IMR-90 (cell line): ENCODE measurements around the gene TENM3. TPM values are rescaled to one million over a fixed set of nuclear protein-coding genes. Genes with fewer than 3 reads are reported as not detected.

ENCODE experiments used
- ATAC-seq: fragments of 200-7000 bp; cut with Tn5 transposase; 2 replicates; pipeline ENCODE4 v1.9.1; 2020; ENCODE audit warnings: low read depth, mild to moderate bottlenecking, moderate library complexity
- BruUV-seq: library from RNA; stranded (reverse); fragments of 400-500 nt; replicated peaks from 2 replicates; lab custom pipeline; 2021; lab: Mats Ljungman, UMichigan
- CTCF ChIA-PET: fragments of 300-600 bp; formaldehyde crosslinking; extraction: SDS; loops from one replicate; lab custom pipeline; 2021; ENCODE audit warnings: antibody characterized with exemption; lab: Yijun Ruan, JAX
- POLR2A ChIA-PET: fragments of 300-600 bp; sonication (Branson Sonifier 250); formaldehyde crosslinking; loops from one replicate; lab custom pipeline; 2022; ENCODE audit warnings: antibody characterized with exemption; ENCODE audit not compliant: unreplicated experiment; lab: Charles Lee
- DNase-seq: peaks from one replicate; pipeline ENCODE4 v3.0.0; 2013
- H2AFZ ChIP-seq: replicated peaks from 2 replicates; pipeline ENCODE3; 2013; ENCODE audit warnings: low read length, mild to moderate bottlenecking; ENCODE audit not compliant: poor library complexity
- H2AK5ac ChIP-seq: 2 replicates; pipeline ENCODE4 v1.6.1; 2013; ENCODE audit warnings: low read depth, low read length, inconsistent platforms
- H2AK9ac ChIP-seq: replicated peaks from 2 replicates; pipeline ENCODE3; 2013; ENCODE audit warnings: mild to moderate bottlenecking, low read depth, low read length, moderate library complexity; ENCODE audit not compliant: poor library complexity
- H2BK120ac ChIP-seq: 2 replicates; pipeline ENCODE4 v1.6.1; 2013; ENCODE audit warnings: low read depth, low read length, inconsistent platforms
- H2BK15ac ChIP-seq: 3 replicates; pipeline ENCODE4 v1.6.1; 2013; ENCODE audit warnings: low read depth, low read length, inconsistent platforms
- H2BK20ac ChIP-seq: 2 replicates; pipeline ENCODE4 v1.6.1; 2013; ENCODE audit warnings: low read depth, mild to moderate bottlenecking, inconsistent platforms, low read length, moderate library complexity
- H2BK5ac ChIP-seq: 2 replicates; pipeline ENCODE4 v1.6.1; 2013; ENCODE audit warnings: mild to moderate bottlenecking, low read depth, low read length, inconsistent platforms; ENCODE audit not compliant: poor library complexity, severe bottlenecking
- H3K14ac ChIP-seq: replicated peaks from 2 replicates; pipeline ENCODE4 v1.6.1; 2013; ENCODE audit warnings: low read depth, low read length, inconsistent platforms
- H3K18ac ChIP-seq: 2 replicates; pipeline ENCODE4 v1.6.1; 2013; ENCODE audit warnings: low read depth, low read length, control low read depth
- H3K23ac ChIP-seq: 2 replicates; pipeline ENCODE4 v1.6.1; 2013; ENCODE audit warnings: low read depth, low read length, inconsistent platforms
- H3K27ac ChIP-seq: 2 replicates; pipeline ENCODE4 v1.5.1; 2013; ENCODE audit warnings: mild to moderate bottlenecking, control low read depth, low read length; ENCODE audit not compliant: insufficient read depth
- H3K27me3 ChIP-seq: 2 replicates; pipeline ENCODE4 v1.6.1; 2013; ENCODE audit warnings: low read length; ENCODE audit not compliant: control insufficient read depth, insufficient read depth
- H3K36me3 ChIP-seq: 2 replicates; pipeline ENCODE4 v1.6.1; 2013; ENCODE audit warnings: low read length, mixed read lengths; ENCODE audit not compliant: control insufficient read depth, insufficient read depth
- H3K4ac ChIP-seq: 2 replicates; pipeline ENCODE4 v1.6.1; 2013; ENCODE audit warnings: low read depth, low read length, inconsistent platforms
- H3K4me1 ChIP-seq: 2 replicates; pipeline ENCODE4 v1.6.1; 2013; ENCODE audit warnings: low read length, mixed read lengths; ENCODE audit not compliant: control insufficient read depth, insufficient read depth
- H3K4me2 ChIP-seq: 2 replicates; pipeline ENCODE4 v1.6.1; 2013; ENCODE audit warnings: low read depth, mild to moderate bottlenecking, control low read depth, low read length, moderate library complexity
- H3K4me3 ChIP-seq: 2 replicates; pipeline ENCODE4 v1.5.1; 2013; ENCODE audit warnings: low read depth, mild to moderate bottlenecking, control low read depth, low read length, moderate library complexity; ENCODE audit not compliant: insufficient read depth
- H3K56ac ChIP-seq: 2 replicates; pipeline ENCODE4 v1.6.1; 2013; ENCODE audit warnings: low read length, inconsistent platforms; ENCODE audit not compliant: insufficient read depth; ENCODE audit errors: extremely low read depth
- H3K79me1 ChIP-seq, 2 experiments: 2 replicates each; pipeline ENCODE4 v1.6.1; 2013; ENCODE audit warnings: low read length in 2 of 2, inconsistent platforms in 1 of 2, low read depth in 1 of 2
- H3K9ac ChIP-seq: 2 replicates; pipeline ENCODE4 v1.6.1; 2013; ENCODE audit warnings: low read depth, low read length, control low read depth
- H3K9me1 ChIP-seq: 2 replicates; pipeline ENCODE4 v1.6.1; 2013; ENCODE audit warnings: low read length, inconsistent platforms; ENCODE audit not compliant: insufficient read depth
- H3K9me3 ChIP-seq: 2 replicates; pipeline ENCODE4 v1.6.1; 2013; ENCODE audit warnings: low read length; ENCODE audit not compliant: control insufficient read depth, insufficient read depth
- H4K20me1 ChIP-seq: 2 replicates; pipeline ENCODE4 v1.6.1; 2013; ENCODE audit warnings: low read length, inconsistent platforms; ENCODE audit not compliant: insufficient read depth
- H4K5ac ChIP-seq: 2 replicates; pipeline ENCODE4 v1.6.1; 2013; ENCODE audit warnings: mild to moderate bottlenecking, low read depth, low read length, control low read depth
- H4K8ac ChIP-seq, 2 experiments: 2 replicates each; pipeline ENCODE4 v1.6.1; 2013; ENCODE audit warnings: low read depth in 2 of 2, low read length in 2 of 2, control low read depth in 1 of 2, inconsistent platforms in 1 of 2
- H4K91ac ChIP-seq: 2 replicates; pipeline ENCODE4 v1.6.1; 2013; ENCODE audit warnings: low read depth, low read length, inconsistent platforms; ENCODE audit not compliant: insufficient read depth
- BHLHE40 ChIP-seq: fragments of 150-350 bp; IDR thresholded peaks from 2 replicates; pipeline ENCODE4 v1.6.1; 2016; ENCODE audit warnings: mild to moderate bottlenecking, low read depth, low read length
- CEBPB ChIP-seq: IDR thresholded peaks from 2 replicates; pipeline ENCODE4 v1.6.1; 2012; ENCODE audit warnings: low read depth, low read length, improper control_type of control experiment
- CTCF ChIP-seq: conservative IDR thresholded peaks from 2 replicates; pipeline ENCODE4 v1.5.1; 2012; ENCODE audit warnings: mild to moderate bottlenecking, low read depth, low read length, improper control_type of control experiment
- MAZ ChIP-seq: IDR thresholded peaks from 2 replicates; pipeline ENCODE4 v1.6.1; 2012; ENCODE audit warnings: low read depth, mild to moderate bottlenecking, low read length, improper control_type of control experiment, moderate library complexity, borderline replicate concordance
- NFE2L2 ChIP-seq: fragments of 150-350 bp; IDR thresholded peaks from 2 replicates; pipeline ENCODE4 v1.6.1; 2016; ENCODE audit warnings: low read depth, mild to moderate bottlenecking, low read length
- RAD21 ChIP-seq: IDR thresholded peaks from 2 replicates; pipeline ENCODE4 v1.6.1; 2012; ENCODE audit warnings: low read length, improper control_type of control experiment
- RFX5 ChIP-seq: IDR thresholded peaks from 2 replicates; pipeline ENCODE4 v1.8.0; 2012; ENCODE audit warnings: low read depth, mild to moderate bottlenecking, low read length, moderate library complexity
- WGBS, 2 experiments: methylation state at CpG; one replicate each; pipeline versions ENCODE4 v1.1.5 to v1.1.7; 2013; ENCODE audit warnings: missing lambda C conversion rate in 2 of 2; ENCODE audit not compliant: insufficient read length in 1 of 2; ENCODE audit errors: extremely low coverage in 2 of 2; 5-methylcytosine and 5-hydroxymethylcytosine counted together
- dilution Hi-C: fragments of 300-500 bp; cut with HindIII; formaldehyde crosslinking; loops from one replicate; pipeline ENCODE4 v1.14.3; 2018; ENCODE audit warnings: low sequenced_read_pairs; ENCODE audit not compliant: unreplicated experiment
- in situ Hi-C: fragments of 300-500 bp; cut with MboI; formaldehyde crosslinking; loops from 3 replicates; pipeline ENCODE4 v1.14.3; 2019; ENCODE audit warnings: low sequenced_read_pairs, inconsistent platforms, mixed read lengths
- intact Hi-C: fragments of 100-400 bp; cut with micrococcal nuclease; formaldehyde crosslinking; loops from 2 replicates; pipeline ENCODE4 v1.10.0; 2022
- polyA plus RNA-seq, 3 experiments: library from polyadenylated mRNA; depleted of rRNA; stranded (reverse); fragments of >200 nt; gene quantifications; 2 replicates each; pipeline ENCODE4 v1.2.3, GENCODE V29; 2012; ENCODE audit warnings: low replicate concordance in 1 of 3
- total RNA-seq: library from RNA; depleted of rRNA; stranded (reverse); fragments of >200 nt; gene quantifications from 2 replicates; pipeline ENCODE4 v1.2.3, GENCODE V29; 2012
- TF ChIP-seq, protein P1 (sequence below): fragments of 150-350 bp; IDR thresholded peaks from 2 replicates; pipeline ENCODE4 v1.6.1; 2017; ENCODE audit warnings: mild to moderate bottlenecking, antibody characterized with exemption, low read length, low read depth

Gene TENM3
- total and polyA plus RNA-seq, 2 of the 4 experiments (the other 2 are of a cell fraction): 29.9 to 173 TPM

- Histone ChIP-seq H2BK15ac (no peak overlapping the region), H3K9ac (no peak overlapping the region), H3K14ac (no peak overlapping the region), H2AFZ (no peak overlapping the region), H3K23ac (no peak overlapping the region), H3K79me1 (peaks cover 12 to 13% of the 10 kb centered on the region in 2 experiments; a peak in 3 of 4 replicates), H3K4me1 (peaks cover 8% of the 10 kb centered on the region; the same call in 1 of the 2 replicates), H3K4me2 (peak overlapping the region; percentile 97), H3K56ac (no peak overlapping the region), H4K91ac (no peak overlapping the region), H3K36me3 (no peaks in the 10 kb centered on the region), H2AK9ac (no peak overlapping the region), H4K20me1 (no peaks in the 10 kb centered on the region), H2BK120ac (no peak overlapping the region), H3K9me3 (no peaks in the 10 kb centered on the region), H2BK5ac (no peak overlapping the region), H3K27me3 (no peaks in the 10 kb centered on the region), H3K4ac (no peak overlapping the region), H4K8ac (no peak overlapping the region; a peak in 1 of 4 replicates), H2AK5ac (no peak overlapping the region), H2BK20ac (no peak overlapping the region), H3K4me3 (no peak overlapping the region), H3K27ac (no peak overlapping the region), H4K5ac (peak overlapping the region; percentile 71; the same call in 1 of the 2 replicates), H3K18ac (peak overlapping the region; percentile 42), H3K9me1 (peaks cover 4% of the 10 kb centered on the region)
- intact Hi-C loops (loop anchor here (10.0 kb wide), 3 partner anchors 409 to 989 kb away; no protein-coding TSS in a partner anchor), dilution Hi-C loops (no loop called here), in situ Hi-C loops (no loop called here)
- ChIA-PET CTCF (interaction anchor here (0.6 kb wide), 1 partner anchor 12 kb away, joined by 3 read pairs; no protein-coding TSS in a partner anchor), POLR2A (no interaction called here)
- DNase-seq (no peak), ATAC-seq (no peak)
- TF ChIP-seq, protein P1, sequence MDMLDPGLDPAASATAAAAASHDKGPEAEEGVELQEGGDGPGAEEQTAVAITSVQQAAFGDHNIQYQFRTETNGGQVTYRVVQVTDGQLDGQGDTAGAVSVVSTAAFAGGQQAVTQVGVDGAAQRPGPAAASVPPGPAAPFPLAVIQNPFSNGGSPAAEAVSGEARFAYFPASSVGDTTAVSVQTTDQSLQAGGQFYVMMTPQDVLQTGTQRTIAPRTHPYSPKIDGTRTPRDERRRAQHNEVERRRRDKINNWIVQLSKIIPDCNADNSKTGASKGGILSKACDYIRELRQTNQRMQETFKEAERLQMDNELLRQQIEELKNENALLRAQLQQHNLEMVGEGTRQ: no peak
- no peak for TF ChIP-seq MAZ
- TF ChIP-seq BHLHE40: no peak
- no peak for TF ChIP-seq RFX5
- no peak for TF ChIP-seq CTCF
- no peak for TF ChIP-seq CEBPB
- no peak for TF ChIP-seq RAD21
- no peak for TF ChIP-seq NFE2L2
- no TSS peak for BruUV-seq
- WGBS, 2 experiments: no CpG with 5 or more reads among the region's 6 CpGs
These were observed 310.5 kb downstream of the TENM3 start for GRCh38 chr4:182553653-182554052.
